Brain pericyte (primary cell): ENCODE measurements around the gene RGS7.
A peak's percentile ranks its signal among the peaks of the same experiment; 100 is the strongest.

Source experiments
- DNase-seq: peaks from one replicate; pipeline ENCODE4 v3.0.0-alpha.2; 2012; ENCODE audit warnings: low read depth, low spot score

The RGS7 gene

GRCh38 chr1:241081473-241081872 is 275.5 kb downstream of the RGS7 start:
- DNase-seq, result no peak

GRCh38 chr1:241079459-241079858 is 277.5 kb downstream of the RGS7 start:
- no peak for DNase-seq

- no peak for DNase-seq
Observed at GRCh38 chr1:241079047-241079446, 278.0 kb downstream of the RGS7 start.

- no peak for DNase-seq
Observed at GRCh38 chr1:241077386-241078147, 279.4 kb downstream of the RGS7 start.

- no peak for DNase-seq
Observed at GRCh38 chr1:241074507-241074906, 282.5 kb downstream of the RGS7 start.

- DNase-seq, result no peak
Observed at GRCh38 chr1:241068359-241068758, 288.6 kb downstream of the RGS7 start.

- DNase-seq, result no peak
Observed at GRCh38 chr1:241063276-241063675, 293.7 kb downstream of the RGS7 start.

- DNase-seq, result no peak
Observed at GRCh38 chr1:241061062-241061461, 295.9 kb downstream of the RGS7 start.

GRCh38 chr1:241048622-241049021 is 308.4 kb downstream of the RGS7 start:
- DNase-seq, result no peak

GRCh38 chr1:241045659-241046058 is 311.3 kb downstream of the RGS7 start:
- DNase-seq, result no peak

- no peak for DNase-seq
Observed at GRCh38 chr1:241034203-241034936, 322.6 kb downstream of the RGS7 start.

GRCh38 chr1:241024834-241025233 is 332.2 kb downstream of the RGS7 start:
- DNase-seq, result no peak

- no peak for DNase-seq
Observed at GRCh38 chr1:241022366-241022765, 334.6 kb downstream of the RGS7 start.

- DNase-seq, result no peak
Observed at GRCh38 chr1:241020851-241021697, 335.9 kb downstream of the RGS7 start.

GRCh38 chr1:241012708-241013340 is 344.2 kb downstream of the RGS7 start:
- DNase-seq, result no peak

- DNase-seq, result no peak
Observed at GRCh38 chr1:241007668-241008067, 349.3 kb downstream of the RGS7 start.

GRCh38 chr1:240999826-241000225 is 357.2 kb downstream of the RGS7 start:
- no peak for DNase-seq

GRCh38 chr1:240998441-240999015 is 358.5 kb downstream of the RGS7 start:
- peak; percentile 2 for DNase-seq

- no peak for DNase-seq
Observed at GRCh38 chr1:240998024-240998423, 359.0 kb downstream of the RGS7 start.

GRCh38 chr1:240993004-240993403 is 364.0 kb downstream of the RGS7 start:
- DNase-seq, result no peak

GRCh38 chr1:240991230-240991629 is 365.8 kb downstream of the RGS7 start:
- no peak for DNase-seq
